AG10803 (cell line): ENCODE data around the gene CASZ1.

ENCODE experiments used
- DNase-seq: peaks from one replicate; pipeline ENCODE4 v3.0.0; 2010; ENCODE audit warnings: low read depth
- H3K4me3 ChIP-seq: 2 replicates; pipeline ENCODE4 v1.5.1; 2011; ENCODE audit warnings: mild to moderate bottlenecking, low read length, control low read depth
- TF ChIP-seq, protein P1 (sequence below): conservative IDR thresholded peaks from 2 replicates; pipeline ENCODE4 v1.5.1; 2011; ENCODE audit warnings: mild to moderate bottlenecking, low read length, control low read depth, inconsistent platforms

Gene CASZ1

DNA sequence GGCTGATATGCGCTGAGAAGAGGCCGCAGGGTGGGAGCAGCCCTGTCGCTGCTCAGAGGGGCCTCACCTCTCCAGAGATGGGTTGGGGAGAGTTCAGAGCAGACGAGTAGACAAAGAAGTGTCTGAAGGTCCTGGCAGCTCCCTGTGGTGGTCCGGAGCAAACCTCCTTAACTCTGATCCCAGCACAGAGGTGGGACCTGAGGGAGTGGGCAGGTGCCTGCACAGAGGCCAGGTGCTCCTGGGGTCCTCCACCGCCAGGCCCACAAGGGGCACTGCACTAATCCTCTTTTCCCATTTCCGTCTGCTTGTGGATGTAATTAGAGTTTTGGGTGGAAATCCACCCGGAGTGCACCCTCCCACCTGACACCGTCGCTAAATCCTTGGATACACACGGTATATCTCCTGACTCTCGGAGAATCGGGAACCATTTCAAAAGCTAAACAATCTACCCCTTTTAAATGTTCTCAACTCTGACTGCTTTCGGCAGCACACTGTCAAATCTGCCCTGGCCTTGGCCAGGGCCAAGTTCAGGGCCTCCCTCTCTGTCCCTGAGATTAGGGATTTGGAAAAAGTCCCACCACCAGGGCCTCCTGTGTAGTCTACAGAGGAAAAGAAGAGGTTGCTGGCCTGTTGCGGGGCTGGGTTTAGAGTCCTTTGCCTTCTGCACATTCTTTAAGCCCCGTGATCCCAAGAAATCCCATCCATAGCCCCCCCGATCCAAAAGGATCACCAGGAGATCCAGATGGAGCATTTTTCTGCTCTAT, 22.4 kb downstream of the CASZ1 start:
- TF ChIP-seq, protein P1, sequence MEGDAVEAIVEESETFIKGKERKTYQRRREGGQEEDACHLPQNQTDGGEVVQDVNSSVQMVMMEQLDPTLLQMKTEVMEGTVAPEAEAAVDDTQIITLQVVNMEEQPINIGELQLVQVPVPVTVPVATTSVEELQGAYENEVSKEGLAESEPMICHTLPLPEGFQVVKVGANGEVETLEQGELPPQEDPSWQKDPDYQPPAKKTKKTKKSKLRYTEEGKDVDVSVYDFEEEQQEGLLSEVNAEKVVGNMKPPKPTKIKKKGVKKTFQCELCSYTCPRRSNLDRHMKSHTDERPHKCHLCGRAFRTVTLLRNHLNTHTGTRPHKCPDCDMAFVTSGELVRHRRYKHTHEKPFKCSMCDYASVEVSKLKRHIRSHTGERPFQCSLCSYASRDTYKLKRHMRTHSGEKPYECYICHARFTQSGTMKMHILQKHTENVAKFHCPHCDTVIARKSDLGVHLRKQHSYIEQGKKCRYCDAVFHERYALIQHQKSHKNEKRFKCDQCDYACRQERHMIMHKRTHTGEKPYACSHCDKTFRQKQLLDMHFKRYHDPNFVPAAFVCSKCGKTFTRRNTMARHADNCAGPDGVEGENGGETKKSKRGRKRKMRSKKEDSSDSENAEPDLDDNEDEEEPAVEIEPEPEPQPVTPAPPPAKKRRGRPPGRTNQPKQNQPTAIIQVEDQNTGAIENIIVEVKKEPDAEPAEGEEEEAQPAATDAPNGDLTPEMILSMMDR = no peak
- H3K4me3 ChIP-seq = no peak overlapping the region
- no peak for DNase-seq

- no peak overlapping the region for H3K4me3 ChIP-seq
- DNase-seq = no peak
- TF ChIP-seq, protein P1 = no peak
Measured at GRCh38 chr1:10773376-10773775, 23.1 kb downstream of the CASZ1 start.

DNA sequence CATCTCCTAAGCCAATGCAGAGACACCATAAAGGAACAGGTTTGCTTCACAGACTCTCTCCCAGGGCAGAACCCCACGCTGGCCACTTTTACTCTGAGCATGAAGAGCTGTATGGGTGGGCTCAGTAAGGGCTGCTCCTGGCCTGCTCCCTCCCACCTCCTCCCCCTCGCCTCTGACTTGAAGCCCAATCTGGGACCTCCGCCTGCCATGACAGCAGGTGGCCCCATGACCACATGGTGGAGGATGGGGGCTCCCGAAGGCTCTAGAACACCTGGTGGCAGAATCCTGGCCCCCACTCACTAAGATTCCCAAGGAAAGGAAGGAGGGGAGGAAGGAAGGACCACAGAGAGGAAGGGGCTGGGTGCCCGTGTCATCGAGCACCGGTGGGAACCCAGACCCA, 23.7 kb downstream of the CASZ1 start:
- TF ChIP-seq, protein P1 = no peak
- no peak for DNase-seq
- no peak overlapping the region for H3K4me3 ChIP-seq

DNA sequence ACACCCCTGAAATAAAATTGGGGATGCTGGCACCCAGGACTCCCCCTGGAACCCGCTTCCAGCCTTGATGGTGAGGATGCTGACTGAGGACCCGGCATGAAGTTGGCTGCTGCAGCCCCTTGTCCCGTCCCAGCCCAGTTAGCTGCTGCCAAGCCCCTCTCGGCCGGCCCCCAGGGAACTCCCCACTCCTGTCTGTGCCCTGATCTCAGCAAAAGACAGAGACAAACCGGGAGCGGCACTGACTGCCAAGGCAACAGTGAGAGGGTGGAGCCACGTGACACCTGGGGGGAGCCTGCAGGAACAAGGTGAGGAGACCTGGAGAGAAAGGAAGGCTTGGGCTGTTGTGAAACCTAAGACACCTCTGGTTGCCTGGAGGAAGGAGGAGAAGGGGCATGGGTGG, 24.7 kb downstream of the CASZ1 start:
- no peak overlapping the region for H3K4me3 ChIP-seq

GRCh38 chr1:10768552-10768951, 27.9 kb downstream of the CASZ1 start:
- no peak overlapping the region for H3K4me3 ChIP-seq
- TF ChIP-seq, protein P1 = no peak
- DNase-seq = no peak

More for the DNA sequence above, 24.7 kb downstream of the CASZ1 start:
- DNase-seq = no peak
- TF ChIP-seq, protein P1 = no peak

GRCh38 chr1:10767282-10767681, 29.2 kb downstream of the CASZ1 start:
- no peak overlapping the region for H3K4me3 ChIP-seq
- DNase-seq = no peak
- TF ChIP-seq, protein P1 = no peak

GRCh38 chr1:10765734-10766478, 30.5 kb downstream of the CASZ1 start:
- DNase-seq = no peak
- H3K4me3 ChIP-seq = no peak overlapping the region
- TF ChIP-seq, protein P1 = no peak
